Stimulated activated CD8-positive, alpha-beta memory T cell treated with anti-CD3 and anti-CD28 coated beads, Interleukin-15, amount 100 ng/mL, for 4 hours (primary cell): ENCODE results near the gene EIF4B.
A peak's percentile ranks its signal among the peaks of the same experiment; 100 is the strongest.
"Not testable (repeated sequence)": the region's sequence is repeated elsewhere in the genome, so short reads cannot be mapped to it uniquely, and the experiment has no call there.

Experiments
- DNase-seq, 2 donors: peaks; one replicate each; pipeline ENCODE4 v3.0.0-alpha.2; 2020; ENCODE audit warnings: low read depth in 2 of 2

The EIF4B gene, protein sequence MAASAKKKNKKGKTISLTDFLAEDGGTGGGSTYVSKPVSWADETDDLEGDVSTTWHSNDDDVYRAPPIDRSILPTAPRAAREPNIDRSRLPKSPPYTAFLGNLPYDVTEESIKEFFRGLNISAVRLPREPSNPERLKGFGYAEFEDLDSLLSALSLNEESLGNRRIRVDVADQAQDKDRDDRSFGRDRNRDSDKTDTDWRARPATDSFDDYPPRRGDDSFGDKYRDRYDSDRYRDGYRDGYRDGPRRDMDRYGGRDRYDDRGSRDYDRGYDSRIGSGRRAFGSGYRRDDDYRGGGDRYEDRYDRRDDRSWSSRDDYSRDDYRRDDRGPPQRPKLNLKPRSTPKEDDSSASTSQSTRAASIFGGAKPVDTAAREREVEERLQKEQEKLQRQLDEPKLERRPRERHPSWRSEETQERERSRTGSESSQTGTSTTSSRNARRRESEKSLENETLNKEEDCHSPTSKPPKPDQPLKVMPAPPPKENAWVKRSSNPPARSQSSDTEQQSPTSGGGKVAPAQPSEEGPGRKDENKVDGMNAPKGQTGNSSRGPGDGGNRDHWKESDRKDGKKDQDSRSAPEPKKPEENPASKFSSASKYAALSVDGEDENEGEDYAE

DNA sequence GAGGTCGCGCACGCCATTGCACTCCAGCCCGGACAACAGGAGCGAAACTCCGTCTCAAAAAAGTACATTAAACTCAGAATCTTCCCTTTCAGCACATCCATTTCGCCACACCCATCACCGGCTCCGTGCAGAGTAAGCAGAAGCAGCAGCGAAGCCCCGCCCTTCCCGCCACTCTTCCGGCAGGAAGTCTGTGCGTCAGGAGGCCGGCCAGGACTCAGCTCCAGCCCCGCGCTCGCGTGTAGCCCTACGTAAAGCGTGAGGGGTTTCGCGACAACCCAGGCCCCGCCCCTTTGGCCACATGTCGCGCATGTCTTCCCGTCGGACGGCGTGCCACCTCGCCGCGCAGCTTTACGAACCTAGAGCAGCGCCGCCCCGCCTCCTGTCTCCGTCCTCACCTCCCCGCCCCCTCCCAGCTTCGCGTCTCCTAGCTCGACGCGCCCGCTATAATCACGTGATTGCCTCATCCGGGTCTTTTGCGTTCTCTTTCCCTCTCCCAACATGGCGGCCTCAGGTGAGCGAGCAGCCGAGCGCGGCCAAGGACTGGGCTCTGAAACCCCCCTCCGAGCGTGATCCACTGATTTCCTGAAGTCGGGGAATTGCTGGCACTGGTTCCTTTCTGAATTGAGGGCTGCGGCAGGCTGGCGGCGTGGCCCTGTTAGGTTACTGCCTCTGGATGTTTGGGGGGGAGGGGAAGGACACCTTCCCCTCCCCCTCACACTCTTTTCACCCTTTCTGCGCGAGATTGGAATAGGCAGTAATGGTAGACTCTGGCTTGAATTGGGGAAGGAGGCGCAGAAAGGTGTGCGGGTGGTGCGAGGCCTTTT is at the start of gene EIF4B:
EIF4B (plus strand) TSS at position 471 of the 824 bp plus-strand sequence; CDS start at position 499, 28 bp downstream.
- peak; percentile 99 to 100 for DNase-seq

GRCh38 chr12:52956987-52957386 is 49.3 kb upstream of the EIF4B start:
- DNase-seq, result no peak

DNA sequence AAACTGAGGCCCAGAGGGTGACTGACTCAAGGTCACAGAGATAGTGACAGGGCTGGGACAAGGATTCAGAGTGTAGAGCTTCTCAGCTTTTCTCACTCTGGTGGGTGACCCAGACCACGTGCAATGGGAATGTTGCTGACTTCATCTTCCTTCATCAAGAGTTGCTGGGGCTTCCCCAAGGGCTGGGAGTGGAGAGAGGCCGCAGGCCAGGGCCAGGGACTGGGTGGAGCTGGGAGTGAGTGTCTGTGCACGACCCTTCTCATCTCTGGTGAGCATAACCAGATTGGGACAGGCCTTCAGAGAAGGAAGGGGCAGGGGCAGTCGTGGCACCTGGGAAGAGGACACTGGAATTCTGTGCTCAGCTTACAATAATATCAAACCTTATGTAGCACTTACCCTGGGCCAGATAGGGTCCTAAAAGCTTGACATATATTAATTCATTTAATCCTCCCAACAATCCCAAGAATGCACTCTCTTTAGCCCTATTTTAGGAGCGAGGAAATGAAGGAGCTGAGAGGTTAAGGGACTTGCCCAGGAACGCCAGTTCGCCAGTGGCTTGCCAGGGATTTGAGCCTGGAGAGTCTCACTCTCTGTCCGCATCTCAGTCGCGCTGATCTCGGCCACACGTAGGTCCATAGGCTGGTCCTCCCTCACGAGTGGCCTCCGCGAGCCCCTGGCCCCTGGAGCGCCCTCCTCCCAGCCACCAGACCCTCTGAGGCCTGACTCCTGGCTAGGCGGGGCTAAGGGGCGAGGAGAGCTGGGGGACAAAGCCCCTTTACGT is 41.5 kb upstream of the EIF4B start:
- no peak for DNase-seq

GRCh38 chr12:52965337-52965731 is 40.9 kb upstream of the EIF4B start:
- no peak for DNase-seq

DNA sequence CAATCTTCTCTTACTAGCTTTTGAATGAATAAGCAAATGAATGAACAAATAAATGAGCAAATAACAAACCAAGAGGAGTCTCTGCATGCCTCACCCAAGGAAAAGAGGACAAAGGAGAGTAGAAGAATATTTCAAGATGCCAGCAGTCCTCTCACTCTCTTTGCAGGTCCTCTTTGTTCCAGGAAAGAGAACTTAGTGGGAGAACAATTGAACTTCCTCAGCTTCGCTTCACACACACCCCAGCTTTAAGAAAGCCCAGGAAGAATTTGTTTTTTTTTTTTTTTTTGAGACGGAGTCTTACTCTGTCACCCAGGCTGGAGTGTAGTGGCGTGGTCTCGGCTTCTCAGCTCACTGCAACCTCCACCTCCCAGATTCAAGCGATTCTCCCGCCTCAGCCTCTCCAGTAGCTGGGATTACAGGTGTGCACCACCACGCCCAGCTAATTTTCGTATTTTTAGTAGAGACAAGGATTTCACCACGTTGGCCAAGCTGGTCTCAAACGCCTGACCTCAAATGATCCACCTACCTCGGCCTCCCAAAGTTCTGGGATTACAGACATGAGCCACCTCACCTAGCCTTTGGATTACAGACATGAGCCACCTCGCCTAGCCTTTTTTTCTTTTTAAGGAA is 37.0 kb upstream of the EIF4B start:
- DNase-seq, result no peak

DNA sequence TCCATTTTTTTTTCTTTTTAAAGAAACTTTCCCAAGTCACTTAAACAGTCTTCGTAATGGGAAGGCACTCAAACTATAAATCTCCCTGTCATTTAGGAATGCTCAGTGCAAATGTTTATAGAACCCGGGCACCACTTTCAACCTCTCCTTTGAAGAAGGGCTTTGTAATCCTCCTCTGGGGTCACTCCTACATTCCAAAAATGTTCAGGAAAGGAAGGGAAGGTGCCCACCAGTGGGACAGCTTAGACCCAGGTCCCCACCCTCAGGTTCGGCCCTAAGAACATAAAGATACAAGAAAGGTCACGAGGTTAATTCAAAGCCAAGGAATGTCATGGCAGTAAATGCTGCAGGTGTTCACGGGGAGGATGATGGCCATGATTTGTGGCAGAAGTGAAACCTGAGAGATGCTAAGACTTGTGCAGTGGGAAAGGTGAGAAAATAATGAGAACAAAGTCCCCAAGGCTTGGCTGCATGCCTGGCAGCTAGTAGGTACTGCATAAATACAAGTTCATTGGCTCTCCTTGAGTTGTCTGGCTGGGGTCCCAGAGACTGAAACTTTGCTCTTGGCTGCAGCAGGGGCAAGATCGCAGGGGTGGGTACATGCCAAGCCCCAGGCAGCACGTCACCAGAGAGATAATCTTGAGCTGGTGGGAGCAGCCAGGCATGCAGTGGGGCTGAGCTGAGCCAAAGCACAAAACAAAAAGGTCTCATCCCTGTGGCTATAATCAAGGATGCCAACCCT is 36.3 kb upstream of the EIF4B start:
- no peak for DNase-seq

GRCh38 chr12:52971679-52972329 is 34.5 kb upstream of the EIF4B start:
- no peak for DNase-seq

- no peak for DNase-seq
These were observed 31.1 kb upstream of the EIF4B start for GRCh38 chr12:52975204-52975603.

GRCh38 chr12:52975820-52976573 is 30.3 kb upstream of the EIF4B start:
- DNase-seq, result no peak

DNA sequence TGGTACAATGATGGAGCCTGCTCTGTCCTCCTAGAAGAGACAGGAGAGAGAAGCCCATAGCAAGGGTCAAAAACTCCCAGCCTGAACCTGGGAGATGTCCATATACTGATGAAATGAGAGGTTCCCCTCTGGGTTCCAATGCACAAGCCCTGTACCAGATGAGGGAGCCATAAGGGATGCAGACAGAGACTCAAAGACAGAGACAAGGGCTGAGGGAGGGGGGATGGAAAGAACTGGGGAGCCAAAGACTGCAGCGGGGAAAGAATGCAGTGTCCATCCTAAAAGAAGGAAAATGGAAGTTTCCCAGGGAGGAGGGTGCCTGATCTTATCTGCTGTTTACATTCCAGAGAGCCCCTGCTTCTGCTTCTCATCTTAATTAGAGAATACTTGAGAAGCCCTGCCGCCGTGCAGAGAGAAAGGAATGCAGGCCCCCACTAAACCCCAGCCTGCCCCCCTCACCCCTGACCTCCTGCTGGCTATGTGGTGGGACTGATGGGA is 29.6 kb upstream of the EIF4B start:
- no peak for DNase-seq

GRCh38 chr12:52977170-52977569 is 29.1 kb upstream of the EIF4B start:
- DNase-seq, result no peak

- DNase-seq, result no peak
These were observed 26.1 kb upstream of the EIF4B start for GRCh38 chr12:52980096-52980649.

DNA sequence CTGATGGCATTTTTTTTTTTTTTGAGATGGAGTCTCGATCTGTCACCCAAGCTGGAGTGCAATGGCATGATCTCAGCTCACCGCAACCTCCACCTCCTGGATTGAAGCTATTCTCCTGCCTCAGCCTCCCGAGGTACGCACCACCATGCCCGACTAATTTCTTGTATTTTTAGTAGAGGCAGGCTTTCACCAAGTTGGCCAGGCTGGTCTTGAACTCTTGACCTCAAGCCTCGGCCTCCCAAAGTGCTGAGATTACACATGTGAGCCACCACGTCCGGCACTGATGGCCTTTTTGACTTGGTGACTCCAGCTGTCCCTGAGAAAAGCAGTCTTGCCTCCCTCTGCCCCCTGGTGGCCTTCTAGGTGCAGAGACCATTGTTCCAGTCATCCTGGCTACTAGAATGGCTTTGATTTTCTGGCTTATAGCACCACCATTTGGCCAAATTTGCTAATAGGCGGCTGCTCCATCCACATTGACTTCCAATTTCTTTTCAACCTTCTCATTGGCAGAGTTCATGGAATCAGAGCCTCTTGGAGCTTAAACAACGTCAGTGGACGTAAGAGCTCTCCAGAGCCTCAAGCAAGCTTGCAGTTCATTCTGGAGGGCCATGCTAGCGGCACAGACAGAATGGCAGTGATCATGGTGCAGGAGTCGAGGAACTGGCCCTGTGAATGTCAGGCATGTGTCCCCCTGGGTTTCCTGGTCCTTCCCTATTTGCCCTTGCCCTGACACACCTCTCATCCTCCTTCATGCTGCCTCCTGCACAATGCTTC is 25.4 kb upstream of the EIF4B start:
- peak; percentile 40 to 72 for DNase-seq

DNA sequence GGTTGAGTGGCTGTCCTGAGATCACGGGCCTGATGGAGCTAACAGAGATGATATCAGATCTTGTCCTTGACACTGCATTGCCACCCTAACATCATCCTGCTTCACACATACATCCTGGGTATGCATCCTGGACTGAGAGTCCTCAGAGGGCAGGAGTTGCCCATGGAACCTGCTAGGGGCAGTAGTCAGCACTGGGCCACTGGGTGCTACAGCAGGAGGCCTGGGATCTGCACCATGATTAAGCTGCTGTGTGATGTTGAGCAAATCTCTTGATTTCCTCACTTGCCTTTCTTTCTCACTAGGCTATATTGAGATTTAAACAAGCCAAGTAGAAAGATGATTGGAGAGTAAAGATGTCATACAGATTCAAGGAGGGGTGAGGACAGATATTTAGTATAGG is 22.1 kb upstream of the EIF4B start:
- DNase-seq, result no peak

- DNase-seq, result no peak
These were observed 17.4 kb upstream of the EIF4B start for GRCh38 chr12:52988898-52989297.

- DNase-seq, result no peak
These were observed 16.1 kb upstream of the EIF4B start for GRCh38 chr12:52990206-52990605.

- DNase-seq, result not testable (repeated sequence)
These were observed 14.0 kb upstream of the EIF4B start for GRCh38 chr12:52992240-52992639.
